Fibroblast of pulmonary artery (primary cell): ENCODE data around the gene SHE.

Source experiments
- DNase-seq: peaks from one replicate; pipeline ENCODE4 v3.0.0-alpha.2; 2010; ENCODE audit warnings: low read depth
- H3K4me3 ChIP-seq: replicated peaks from 2 replicates; pipeline ENCODE4 v1.5.1; 2011; ENCODE audit warnings: low read depth, mild to moderate bottlenecking, control low read depth, low read length, moderate library complexity
- CTCF ChIP-seq: IDR thresholded peaks from 2 replicates; pipeline ENCODE4 v1.5.1; 2011; ENCODE audit warnings: mild to moderate bottlenecking, control low read depth, low read length, inconsistent platforms; ENCODE audit errors: missing control alignments

SHE gene

GRCh38 chr1:154441241-154441888 is 60.8 kb downstream of the SHE start:
- TF ChIP-seq CTCF, result no peak
- no peak for DNase-seq
- H3K4me3 ChIP-seq, result no peak overlapping the region

GRCh38 chr1:154440036-154440804 is 62.0 kb downstream of the SHE start:
- H3K4me3 ChIP-seq, result no peak overlapping the region
- DNase-seq, result no peak
- TF ChIP-seq CTCF, result no peak

GRCh38 chr1:154436433-154436832 is 65.8 kb downstream of the SHE start:
- DNase-seq, result no peak

GRCh38 chr1:154435599-154436200 is 66.5 kb downstream of the SHE start:
- no peak for TF ChIP-seq CTCF
- no peak overlapping the region for H3K4me3 ChIP-seq
- no peak for DNase-seq

More at GRCh38 chr1:154436433-154436832, 65.8 kb downstream of the SHE start:
- no peak for TF ChIP-seq CTCF
- no peak overlapping the region for H3K4me3 ChIP-seq

GRCh38 chr1:154434346-154435085 is 67.7 kb downstream of the SHE start:
- TF ChIP-seq CTCF, result no peak
- H3K4me3 ChIP-seq, result no peak overlapping the region
- peak; percentile 87 for DNase-seq

GRCh38 chr1:154433161-154433764 is 68.9 kb downstream of the SHE start:
- DNase-seq, result no peak
- TF ChIP-seq CTCF, result no peak
- H3K4me3 ChIP-seq, result no peak overlapping the region
